ENCODE data around the gene RALA.

DNA sequence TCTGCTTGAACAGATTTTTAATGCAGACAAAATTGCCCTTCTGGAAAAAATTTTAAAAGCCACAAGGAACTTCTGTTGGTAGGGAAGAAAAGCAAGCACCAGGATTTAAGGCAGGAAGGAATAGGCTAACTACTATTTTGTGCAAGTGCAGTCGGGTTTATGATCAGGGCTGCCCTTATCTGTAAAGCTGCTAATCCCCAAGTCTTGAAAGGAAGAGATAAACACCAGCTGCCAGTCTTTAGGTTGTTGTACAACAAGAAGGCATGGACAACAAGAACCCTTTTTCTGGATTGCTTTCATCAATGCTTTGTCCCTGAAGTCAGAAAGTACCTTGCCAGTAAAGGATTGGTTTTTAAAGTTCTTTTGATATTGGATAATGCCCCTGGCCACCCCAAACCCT, 40.7 kb downstream of the RALA start:
- TF ChIP-seq, protein P1, sequence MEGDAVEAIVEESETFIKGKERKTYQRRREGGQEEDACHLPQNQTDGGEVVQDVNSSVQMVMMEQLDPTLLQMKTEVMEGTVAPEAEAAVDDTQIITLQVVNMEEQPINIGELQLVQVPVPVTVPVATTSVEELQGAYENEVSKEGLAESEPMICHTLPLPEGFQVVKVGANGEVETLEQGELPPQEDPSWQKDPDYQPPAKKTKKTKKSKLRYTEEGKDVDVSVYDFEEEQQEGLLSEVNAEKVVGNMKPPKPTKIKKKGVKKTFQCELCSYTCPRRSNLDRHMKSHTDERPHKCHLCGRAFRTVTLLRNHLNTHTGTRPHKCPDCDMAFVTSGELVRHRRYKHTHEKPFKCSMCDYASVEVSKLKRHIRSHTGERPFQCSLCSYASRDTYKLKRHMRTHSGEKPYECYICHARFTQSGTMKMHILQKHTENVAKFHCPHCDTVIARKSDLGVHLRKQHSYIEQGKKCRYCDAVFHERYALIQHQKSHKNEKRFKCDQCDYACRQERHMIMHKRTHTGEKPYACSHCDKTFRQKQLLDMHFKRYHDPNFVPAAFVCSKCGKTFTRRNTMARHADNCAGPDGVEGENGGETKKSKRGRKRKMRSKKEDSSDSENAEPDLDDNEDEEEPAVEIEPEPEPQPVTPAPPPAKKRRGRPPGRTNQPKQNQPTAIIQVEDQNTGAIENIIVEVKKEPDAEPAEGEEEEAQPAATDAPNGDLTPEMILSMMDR (IDR thresholded peaks at IDR 0.05) = no peak
- TF ChIP-seq POLR2A (IDR thresholded peaks at IDR 0.05) = no peak

Measured in testis (tissue), 2 donors.